HEK293 (cell line): ENCODE data around the gene ZSWIM3.

Source experiments
- CTCF ChIA-PET: fragments of 350-600 bp; formaldehyde crosslinking; extraction: SDS; loops from one replicate; lab custom pipeline; 2021; ENCODE audit warnings: antibody characterized with exemption; lab: Yijun Ruan, JAX
- POLR2A ChIA-PET: fragments of 300-600 bp; formaldehyde crosslinking; extraction: SDS; loops from one replicate; lab custom pipeline; 2020; ENCODE audit warnings: antibody characterized with exemption, inconsistent platforms; lab: Yijun Ruan, JAX
- H3K27ac ChIP-seq: fragments of 200-500 bp; sonication (Bioruptor generic); 2 replicates; pipeline ENCODE4 v1.5.1; 2014; ENCODE audit warnings: low read depth, low read length, control low read depth, inconsistent platforms; ENCODE audit errors: extremely low read depth
- H3K36me3 ChIP-seq, 2 experiments: fragments of 200-500 bp in 1 of 2; sonication (Bioruptor generic) in 1 of 2; 1 replicate in 1 of 2; 2 replicates in 1 of 2; pipeline ENCODE4 v1.5.1; 2014 to 2017; ENCODE audit warnings: inconsistent platforms in 2 of 2, low read length in 2 of 2; ENCODE audit not compliant: control insufficient read depth in 2 of 2, insufficient read depth in 1 of 2
- H3K4me1 ChIP-seq: fragments of 200-500 bp; sonication (Bioruptor generic); 2 replicates; pipeline ENCODE4 v1.5.1; 2014; ENCODE audit warnings: mild to moderate bottlenecking, low read length, inconsistent platforms; ENCODE audit not compliant: control insufficient read depth, insufficient read depth
- H3K4me3 ChIP-seq: 2 replicates; pipeline ENCODE4 v1.5.1; 2011; ENCODE audit warnings: low read depth, mild to moderate bottlenecking, control low read depth, low read length, moderate library complexity
- H3K9me3 ChIP-seq: fragments of 200-500 bp; sonication (Bioruptor generic); 2 replicates; pipeline ENCODE4 v1.5.1; 2014; ENCODE audit warnings: low read depth, low read length, inconsistent platforms; ENCODE audit not compliant: control insufficient read depth, insufficient read depth
- EGR2 ChIP-seq: fragments of 450-650 bp; formaldehyde crosslinking; IDR thresholded peaks from 2 replicates; pipeline ENCODE4 v1.5.1; 2016; ENCODE audit warnings: low read depth, missing biosample characterization, missing genetic modification characterization
- SCRT1 ChIP-seq: fragments of 450-650 bp; formaldehyde crosslinking; IDR thresholded peaks from 2 replicates; pipeline ENCODE4 v1.5.1; 2016; ENCODE audit warnings: missing biosample characterization, missing genetic modification characterization, borderline replicate concordance
- ZNF324 ChIP-seq: fragments of 450-650 bp; formaldehyde crosslinking; IDR thresholded peaks from 2 replicates; pipeline ENCODE4 v1.5.1; 2016; ENCODE audit warnings: missing biosample characterization, missing genetic modification characterization
- ZNF391 ChIP-seq: fragments of 450-650 bp; formaldehyde crosslinking; IDR thresholded peaks from 2 replicates; pipeline ENCODE4 v1.5.1; 2016; ENCODE audit warnings: low read depth, missing biosample characterization, missing genetic modification characterization, borderline replicate concordance
- ZNF544 ChIP-seq: fragments of 450-650 bp; formaldehyde crosslinking; IDR thresholded peaks from 2 replicates; pipeline ENCODE4 v1.5.0; 2017; ENCODE audit warnings: missing biosample characterization, missing genetic modification characterization
- ZNF561 ChIP-seq: fragments of 450-650 bp; IDR thresholded peaks from 2 replicates; pipeline ENCODE4 v1.5.1; 2018; ENCODE audit warnings: missing biosample characterization, missing genetic modification characterization, borderline replicate concordance
- ZNF654 ChIP-seq: fragments of 450-650 bp; formaldehyde crosslinking; IDR thresholded peaks from 2 replicates; pipeline ENCODE4 v1.5.1; 2016; ENCODE audit warnings: low read depth, missing biosample characterization, missing genetic modification characterization
- ZNF701 ChIP-seq: fragments of 450-650 bp; formaldehyde crosslinking; IDR thresholded peaks from 2 replicates; pipeline ENCODE4 v1.5.1; 2016; ENCODE audit warnings: missing biosample characterization, missing genetic modification characterization
- ZNF791 ChIP-seq: fragments of 450-650 bp; formaldehyde crosslinking; IDR thresholded peaks from 2 replicates; pipeline ENCODE4 v1.5.1; 2016; ENCODE audit warnings: missing biosample characterization, missing genetic modification characterization
- TF ChIP-seq, protein P1 (sequence below): fragments of 450-650 bp; formaldehyde crosslinking; IDR thresholded peaks from 2 replicates; pipeline ENCODE4 v1.5.1; 2016; ENCODE audit warnings: missing biosample characterization, missing genetic modification characterization
- TF ChIP-seq, protein P2 (sequence below): fragments of 450-650 bp; formaldehyde crosslinking; IDR thresholded peaks from 2 replicates; pipeline ENCODE4 v1.5.1; 2017; ENCODE audit warnings: missing biosample characterization, missing genetic modification characterization
- TF ChIP-seq, protein P3 (sequence below): fragments of 450-650 bp; formaldehyde crosslinking; IDR thresholded peaks from 2 replicates; pipeline ENCODE4 v1.5.1; 2016; ENCODE audit warnings: missing biosample characterization, missing genetic modification characterization, borderline replicate concordance
- TF ChIP-seq, protein P4 (sequence below): fragments of 450-650 bp; IDR thresholded peaks from 2 replicates; pipeline ENCODE4 v1.5.1; 2018; ENCODE audit warnings: missing biosample characterization, missing genetic modification characterization

The ZSWIM3 gene

DNA sequence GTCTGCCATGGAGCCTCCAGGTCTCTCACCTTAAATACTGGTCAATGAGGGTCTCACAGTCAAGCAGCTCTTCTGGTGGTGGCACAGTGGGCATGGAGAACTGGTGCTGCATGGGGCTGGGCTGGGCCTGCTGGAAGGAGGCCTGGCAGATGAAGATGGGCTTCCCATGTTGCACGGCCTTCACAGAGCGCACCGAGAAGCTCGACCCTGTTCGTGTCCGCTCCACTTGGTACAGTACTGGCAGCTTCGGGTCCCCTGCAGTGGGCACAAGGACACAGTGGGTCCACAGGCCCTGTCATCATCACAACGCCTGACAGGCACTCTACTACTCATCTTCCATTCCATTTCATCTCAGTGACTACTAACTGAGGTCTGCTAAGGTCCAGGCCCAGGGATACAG is 9.0 kb upstream of the ZSWIM3 start:
- POLR2A ChIA-PET, result no interaction called here
- H3K4me1 ChIP-seq, result no peaks in the 10 kb centered on the region
- no peak overlapping the region for H3K27ac ChIP-seq
- H3K4me3 ChIP-seq, result no peak overlapping the region
- CTCF ChIA-PET, result no interaction called here
- peaks cover 5 to 67% of the 10 kb centered on the region in 2 experiments; a peak in 2 of 3 replicates for H3K36me3 ChIP-seq
- TF ChIP-seq, protein P1, sequence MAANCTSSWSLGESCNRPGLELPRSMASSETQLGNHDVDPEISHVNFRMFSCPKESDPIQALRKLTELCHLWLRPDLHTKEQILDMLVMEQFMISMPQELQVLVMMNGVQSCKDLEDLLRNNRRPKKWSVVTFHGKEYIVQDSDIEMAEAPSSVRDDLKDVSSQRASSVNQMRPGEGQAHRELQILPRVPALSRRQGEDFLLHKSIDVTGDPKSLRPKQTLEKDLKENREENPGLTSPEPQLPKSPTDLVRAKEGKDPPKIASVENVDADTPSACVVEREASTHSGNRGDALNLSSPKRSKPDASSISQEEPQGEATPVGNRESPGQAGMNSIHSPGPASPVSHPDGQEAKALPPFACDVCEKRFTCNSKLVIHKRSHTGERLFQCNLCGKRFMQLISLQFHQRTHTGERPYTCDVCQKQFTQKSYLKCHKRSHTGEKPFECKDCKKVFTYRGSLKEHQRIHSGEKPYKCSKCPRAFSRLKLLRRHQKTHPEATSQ (tag by site-specific recombination), result no peak
- TF ChIP-seq SCRT1, result no peak
- no peak for TF ChIP-seq EGR2 (tag by site-specific recombination)
- TF ChIP-seq ZNF324 (tag by site-specific recombination), result no peak
- TF ChIP-seq ZNF791, result no peak
- TF ChIP-seq, protein P2, sequence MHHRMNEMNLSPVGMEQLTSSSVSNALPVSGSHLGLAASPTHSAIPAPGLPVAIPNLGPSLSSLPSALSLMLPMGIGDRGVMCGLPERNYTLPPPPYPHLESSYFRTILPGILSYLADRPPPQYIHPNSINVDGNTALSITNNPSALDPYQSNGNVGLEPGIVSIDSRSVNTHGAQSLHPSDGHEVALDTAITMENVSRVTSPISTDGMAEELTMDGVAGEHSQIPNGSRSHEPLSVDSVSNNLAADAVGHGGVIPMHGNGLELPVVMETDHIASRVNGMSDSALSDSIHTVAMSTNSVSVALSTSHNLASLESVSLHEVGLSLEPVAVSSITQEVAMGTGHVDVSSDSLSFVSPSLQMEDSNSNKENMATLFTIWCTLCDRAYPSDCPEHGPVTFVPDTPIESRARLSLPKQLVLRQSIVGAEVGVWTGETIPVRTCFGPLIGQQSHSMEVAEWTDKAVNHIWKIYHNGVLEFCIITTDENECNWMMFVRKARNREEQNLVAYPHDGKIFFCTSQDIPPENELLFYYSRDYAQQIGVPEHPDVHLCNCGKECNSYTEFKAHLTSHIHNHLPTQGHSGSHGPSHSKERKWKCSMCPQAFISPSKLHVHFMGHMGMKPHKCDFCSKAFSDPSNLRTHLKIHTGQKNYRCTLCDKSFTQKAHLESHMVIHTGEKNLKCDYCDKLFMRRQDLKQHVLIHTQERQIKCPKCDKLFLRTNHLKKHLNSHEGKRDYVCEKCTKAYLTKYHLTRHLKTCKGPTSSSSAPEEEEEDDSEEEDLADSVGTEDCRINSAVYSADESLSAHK (tag by site-specific recombination), result no peak
- no peaks in the 10 kb centered on the region for H3K9me3 ChIP-seq

DNA sequence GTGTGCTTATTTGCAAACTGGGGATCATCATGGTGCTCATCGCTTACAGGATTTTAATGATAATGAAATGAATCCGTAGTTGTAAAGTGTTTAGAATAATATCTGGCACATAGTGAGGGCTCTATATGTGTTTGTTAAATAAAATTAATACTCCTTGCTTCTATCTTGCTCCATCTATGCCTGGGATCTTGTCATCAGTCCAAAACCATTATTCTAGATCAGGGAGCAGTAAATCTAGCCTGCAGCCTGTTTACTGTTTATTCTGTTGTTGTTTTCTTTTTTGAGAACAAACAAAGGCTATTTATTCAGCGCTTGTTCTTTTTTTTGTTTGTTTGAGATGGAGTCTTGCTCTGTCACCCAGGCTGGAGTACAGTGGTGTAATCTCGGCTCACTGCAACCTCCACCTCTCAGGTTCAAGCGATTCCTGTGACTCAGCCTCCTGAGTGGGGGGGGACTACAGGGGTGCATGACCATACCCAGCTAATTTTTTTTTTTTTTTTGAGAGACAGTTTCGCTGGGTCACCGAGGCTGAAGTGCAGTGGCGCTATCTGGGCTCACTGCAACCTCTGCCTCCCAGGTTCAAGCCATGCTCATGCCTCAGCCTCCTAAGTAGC is 8.3 kb upstream of the ZSWIM3 start:
- Histone ChIP-seq H3K36me3 (peaks cover 5 to 64% of the 10 kb centered on the region in 2 experiments; a peak in 2 of 3 replicates), H3K4me1 (no peaks in the 10 kb centered on the region), H3K27ac (no peak overlapping the region), H3K4me3 (no peak overlapping the region), H3K9me3 (no peaks in the 10 kb centered on the region)
- ChIA-PET CTCF (interaction anchor here (0.7 kb wide), 1 partner anchor 18 kb away, joined by 3 read pairs; no protein-coding TSS in a partner anchor), POLR2A (interaction anchor here (0.8 kb wide), 1 partner anchor 43 kb away, joined by 4 read pairs; no protein-coding TSS in a partner anchor)
- TF ChIP-seq ZNF654 (tag by site-specific recombination), result no peak
- no peak for TF ChIP-seq ZNF544

DNA sequence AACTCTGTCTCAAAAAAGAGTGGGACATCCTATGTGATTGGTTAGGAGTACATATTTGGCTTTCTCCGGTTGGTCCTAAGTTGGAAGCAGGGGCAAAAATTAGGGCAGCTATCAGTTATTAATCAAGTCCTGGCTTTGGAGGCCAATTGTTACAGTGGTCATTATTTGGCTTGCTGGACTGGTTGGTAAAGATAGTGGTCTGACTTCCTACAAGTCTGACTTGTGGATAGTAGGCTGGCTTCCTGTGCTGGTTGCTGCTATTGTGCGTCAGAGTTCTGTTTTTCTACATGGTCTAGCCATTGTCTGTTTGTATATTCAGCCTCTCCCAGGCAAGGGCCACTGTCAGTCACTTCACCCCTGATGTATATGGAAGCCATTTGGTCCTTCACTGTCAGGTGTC is 7.2 kb upstream of the ZSWIM3 start:
- TF ChIP-seq ZNF391 (tag by site-specific recombination), result no peak
- Histone ChIP-seq H3K36me3 (peaks cover 5 to 61% of the 10 kb centered on the region in 2 experiments; a peak in 2 of 3 replicates), H3K4me1 (no peaks in the 10 kb centered on the region), H3K9me3 (no peaks in the 10 kb centered on the region), H3K4me3 (no peak overlapping the region), H3K27ac (no peak overlapping the region)
- POLR2A ChIA-PET, result interaction anchor here (0.8 kb wide), 1 partner anchor 44 kb away, joined by 4 read pairs; no protein-coding TSS in a partner anchor
- CTCF ChIA-PET, result interaction anchor here (0.7 kb wide), 1 partner anchor 119 kb away, joined by 3 read pairs; no protein-coding TSS in a partner anchor

DNA sequence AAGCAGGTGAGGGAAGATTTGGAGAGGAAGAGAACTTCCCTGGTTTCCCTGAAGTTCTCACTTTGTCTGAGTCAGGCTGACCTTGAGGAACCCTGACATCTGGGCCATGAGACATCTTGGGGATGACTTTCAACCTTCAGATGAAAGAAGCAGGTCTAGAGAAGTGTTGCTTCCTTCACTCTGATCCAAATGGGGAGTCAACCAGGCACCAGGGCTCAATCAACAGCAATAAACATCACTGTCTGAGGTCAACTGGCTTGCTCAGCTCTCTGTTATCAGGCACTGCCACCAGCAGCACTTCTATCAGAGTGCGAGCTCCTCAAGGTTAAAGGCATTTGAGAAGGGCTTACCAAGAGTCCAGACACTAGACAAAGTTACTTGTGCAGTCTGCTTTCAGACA is 6.5 kb upstream of the ZSWIM3 start:
- ChIA-PET POLR2A (interaction anchor here (0.7 kb wide), 1 partner anchor 83 kb away, joined by 3 read pairs; no protein-coding TSS in a partner anchor), CTCF (interaction anchor here (0.6 kb wide), 2 partner anchors 19 to 119 kb away, joined by 3 to 4 read pairs; no protein-coding TSS in a partner anchor)
- H3K36me3 ChIP-seq, result peaks cover 2 to 55% of the 10 kb centered on the region in 2 experiments; a peak in 2 of 3 replicates
- H3K4me1 ChIP-seq, result no peaks in the 10 kb centered on the region
- no peaks in the 10 kb centered on the region for H3K9me3 ChIP-seq
- no peak overlapping the region for H3K4me3 ChIP-seq
- no peak overlapping the region for H3K27ac ChIP-seq
- TF ChIP-seq, protein P3, sequence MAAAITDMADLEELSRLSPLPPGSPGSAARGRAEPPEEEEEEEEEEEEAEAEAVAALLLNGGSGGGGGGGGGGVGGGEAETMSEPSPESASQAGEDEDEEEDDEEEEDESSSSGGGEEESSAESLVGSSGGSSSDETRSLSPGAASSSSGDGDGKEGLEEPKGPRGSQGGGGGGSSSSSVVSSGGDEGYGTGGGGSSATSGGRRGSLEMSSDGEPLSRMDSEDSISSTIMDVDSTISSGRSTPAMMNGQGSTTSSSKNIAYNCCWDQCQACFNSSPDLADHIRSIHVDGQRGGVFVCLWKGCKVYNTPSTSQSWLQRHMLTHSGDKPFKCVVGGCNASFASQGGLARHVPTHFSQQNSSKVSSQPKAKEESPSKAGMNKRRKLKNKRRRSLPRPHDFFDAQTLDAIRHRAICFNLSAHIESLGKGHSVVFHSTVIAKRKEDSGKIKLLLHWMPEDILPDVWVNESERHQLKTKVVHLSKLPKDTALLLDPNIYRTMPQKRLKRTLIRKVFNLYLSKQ, result no peak
- TF ChIP-seq ZNF701 (tag by site-specific recombination) (no peak), ZNF561 (no peak)
- TF ChIP-seq, protein P4, sequence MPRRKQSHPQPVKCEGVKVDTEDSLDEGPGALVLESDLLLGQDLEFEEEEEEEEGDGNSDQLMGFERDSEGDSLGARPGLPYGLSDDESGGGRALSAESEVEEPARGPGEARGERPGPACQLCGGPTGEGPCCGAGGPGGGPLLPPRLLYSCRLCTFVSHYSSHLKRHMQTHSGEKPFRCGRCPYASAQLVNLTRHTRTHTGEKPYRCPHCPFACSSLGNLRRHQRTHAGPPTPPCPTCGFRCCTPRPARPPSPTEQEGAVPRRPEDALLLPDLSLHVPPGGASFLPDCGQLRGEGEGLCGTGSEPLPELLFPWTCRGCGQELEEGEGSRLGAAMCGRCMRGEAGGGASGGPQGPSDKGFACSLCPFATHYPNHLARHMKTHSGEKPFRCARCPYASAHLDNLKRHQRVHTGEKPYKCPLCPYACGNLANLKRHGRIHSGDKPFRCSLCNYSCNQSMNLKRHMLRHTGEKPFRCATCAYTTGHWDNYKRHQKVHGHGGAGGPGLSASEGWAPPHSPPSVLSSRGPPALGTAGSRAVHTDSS (tag by site-specific recombination), result no peak
